Smooth muscle cell of the umbilical artery (primary cell): Measurements from ENCODE around the gene DTL. TPM values are rescaled to one million over a fixed set of nuclear protein-coding genes. Genes with fewer than 3 reads are reported as not detected.

Experiments used
- total RNA-seq: library from RNA; depleted of rRNA; stranded (reverse); fragments of >200 nt; gene quantifications from 2 replicates; pipeline ENCODE4 v1.2.3, GENCODE V29; 2014

Gene DTL, protein sequence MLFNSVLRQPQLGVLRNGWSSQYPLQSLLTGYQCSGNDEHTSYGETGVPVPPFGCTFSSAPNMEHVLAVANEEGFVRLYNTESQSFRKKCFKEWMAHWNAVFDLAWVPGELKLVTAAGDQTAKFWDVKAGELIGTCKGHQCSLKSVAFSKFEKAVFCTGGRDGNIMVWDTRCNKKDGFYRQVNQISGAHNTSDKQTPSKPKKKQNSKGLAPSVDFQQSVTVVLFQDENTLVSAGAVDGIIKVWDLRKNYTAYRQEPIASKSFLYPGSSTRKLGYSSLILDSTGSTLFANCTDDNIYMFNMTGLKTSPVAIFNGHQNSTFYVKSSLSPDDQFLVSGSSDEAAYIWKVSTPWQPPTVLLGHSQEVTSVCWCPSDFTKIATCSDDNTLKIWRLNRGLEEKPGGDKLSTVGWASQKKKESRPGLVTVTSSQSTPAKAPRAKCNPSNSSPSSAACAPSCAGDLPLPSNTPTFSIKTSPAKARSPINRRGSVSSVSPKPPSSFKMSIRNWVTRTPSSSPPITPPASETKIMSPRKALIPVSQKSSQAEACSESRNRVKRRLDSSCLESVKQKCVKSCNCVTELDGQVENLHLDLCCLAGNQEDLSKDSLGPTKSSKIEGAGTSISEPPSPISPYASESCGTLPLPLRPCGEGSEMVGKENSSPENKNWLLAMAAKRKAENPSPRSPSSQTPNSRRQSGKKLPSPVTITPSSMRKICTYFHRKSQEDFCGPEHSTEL
- 1.8 and 8.0 TPM in 2 replicates for total RNA-seq

DNA sequence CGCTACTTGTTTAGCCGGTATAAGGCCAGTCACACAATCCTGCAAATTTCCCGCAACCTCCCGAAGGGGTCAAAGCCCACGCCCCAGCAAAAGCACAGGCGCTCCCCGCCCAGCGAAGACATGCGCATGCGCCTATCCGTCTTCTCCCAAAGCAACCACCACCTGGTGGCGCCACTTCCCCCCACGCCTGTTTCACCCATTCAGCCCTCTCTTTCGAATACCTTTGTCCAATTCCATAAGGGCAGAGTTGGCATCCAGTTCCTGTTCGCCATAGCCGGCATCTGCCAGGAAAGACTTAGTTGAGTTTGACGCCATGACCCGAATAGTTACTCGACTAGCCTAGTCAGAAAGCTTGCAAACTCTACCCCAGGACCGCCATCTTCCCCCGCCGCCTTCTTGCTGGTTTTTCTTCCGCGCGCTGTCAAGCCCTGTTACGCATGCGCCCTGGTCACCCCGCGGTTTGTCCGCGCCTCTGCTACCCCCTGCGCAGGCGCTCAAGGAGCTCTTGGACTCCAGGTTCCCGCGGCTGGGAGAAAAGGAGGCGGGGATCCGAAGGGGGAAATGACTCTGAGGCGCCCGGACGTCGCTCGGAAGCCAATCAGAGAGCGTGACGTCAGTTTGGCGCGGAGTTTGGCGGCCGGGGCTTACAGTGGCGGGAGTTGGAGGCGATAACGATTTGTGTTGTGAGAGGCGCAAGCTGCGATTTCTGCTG, at the start of gene DTL, which contains the start of gene INTS7:
Gene DTL, plus strand, starts transcription at position 626 of the 712 bp plus-strand sequence. CDS start 143 bp downstream, outside the sequence.
Gene INTS7, minus strand, starts transcription at position 435 of the 712 bp plus-strand sequence. Its CDS starts 120 bp downstream, at position 315.

Other genes with a start within 250 kb of the DTL start
- gene LPGAT1, start 205.0 kb upstream of the DTL start, total RNA-seq, result 48.6 and 81.4 TPM in 2 replicates
- 9.5 and 18.4 TPM in 2 replicates for gene INTS7, start 191 bp upstream of the DTL start, total RNA-seq
- 15.1 and 22.8 TPM in 2 replicates for gene PPP2R5A, start 249.7 kb downstream of the DTL start, total RNA-seq